ENCODE results near the gene PPP4R3C.
"Not testable (repeated sequence)": the region's sequence is repeated elsewhere in the genome, so short reads cannot be mapped to it uniquely, and the experiment has no call there.

The PPP4R3C gene

DNA sequence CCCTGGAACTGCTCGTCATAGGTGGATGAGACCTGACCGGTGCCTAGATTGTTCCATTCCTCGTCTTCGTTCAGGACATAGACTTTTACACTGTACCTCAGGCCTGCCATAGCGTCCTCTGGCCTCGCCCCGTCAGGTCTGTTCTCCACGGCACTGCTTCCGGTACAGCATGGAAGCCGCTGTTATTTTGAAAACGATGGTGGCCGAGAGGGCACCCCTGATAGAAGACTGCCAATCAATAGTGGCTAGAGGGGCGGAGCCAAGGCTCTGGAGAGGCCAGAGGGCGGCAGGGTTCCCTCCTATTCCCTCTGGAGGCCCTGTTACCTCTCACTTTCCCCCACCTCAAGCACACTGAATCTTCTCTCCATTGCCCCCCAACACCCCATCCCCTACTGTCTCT is at the start of gene PPP4R3C:
TSS of gene PPP4R3C (minus strand) at position 155 of the 400 bp plus-strand sequence. CDS start at position 110, 45 bp downstream.
- H3K27ac ChIP-seq (ENCODE audit: low read depth in 2 of 2, low read length in 2 of 2): no peak within 1 kb of the TSS
- H3K9ac ChIP-seq (ENCODE audit: low read depth in 1 of 2, low read length in 2 of 2): no peak within 1 kb of the TSS
- no peaks in the 10 kb centered on the region for H3K36me3 ChIP-seq (ENCODE audit: control insufficient read depth in 2 of 2, insufficient read depth in 2 of 2, low read length in 2 of 2)
- no peak within 1 kb of the TSS for H3K4me3 ChIP-seq (ENCODE audit: low read length in 2 of 2)
- no peaks in the 10 kb centered on the region for H3K27me3 ChIP-seq (ENCODE audit: control insufficient read depth in 2 of 2, insufficient read depth in 2 of 2, low read length in 2 of 2)
- no peaks in the 10 kb centered on the region for H3K4me1 ChIP-seq (ENCODE audit: control insufficient read depth in 2 of 2, insufficient read depth in 2 of 2, low read length in 2 of 2)
- H3K9me3 ChIP-seq (ENCODE audit: control insufficient read depth in 2 of 2, low read length in 2 of 2): no peaks in the 10 kb centered on the region

DNA sequence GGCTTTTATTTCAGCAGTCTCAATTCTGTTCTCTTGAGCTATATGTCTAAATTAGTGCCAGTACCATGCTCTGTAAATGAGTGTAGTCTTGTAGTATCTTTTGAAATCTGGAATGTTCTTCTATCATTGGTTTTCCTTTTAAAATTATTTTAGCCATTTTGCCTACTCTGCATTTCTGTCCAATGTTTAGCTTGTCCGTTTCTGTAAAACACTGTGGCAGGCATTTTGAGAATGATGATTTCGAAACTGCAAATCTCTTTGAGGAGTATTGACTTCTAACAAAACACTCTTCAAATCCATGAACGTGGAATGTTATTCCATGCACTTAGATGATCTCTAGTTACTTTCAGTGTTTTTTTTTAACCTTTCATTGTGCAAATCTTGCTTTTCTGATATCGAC is 28.3 kb upstream of the PPP4R3C start:
- H3K36me3 ChIP-seq (ENCODE audit: control insufficient read depth in 2 of 2, insufficient read depth in 2 of 2, low read length in 2 of 2): no peaks in the 10 kb centered on the region
- H3K27ac ChIP-seq (ENCODE audit: low read depth in 2 of 2, low read length in 2 of 2): no peak overlapping the region
- no peak overlapping the region for H3K9ac ChIP-seq (ENCODE audit: low read depth in 1 of 2, low read length in 2 of 2)

DNA sequence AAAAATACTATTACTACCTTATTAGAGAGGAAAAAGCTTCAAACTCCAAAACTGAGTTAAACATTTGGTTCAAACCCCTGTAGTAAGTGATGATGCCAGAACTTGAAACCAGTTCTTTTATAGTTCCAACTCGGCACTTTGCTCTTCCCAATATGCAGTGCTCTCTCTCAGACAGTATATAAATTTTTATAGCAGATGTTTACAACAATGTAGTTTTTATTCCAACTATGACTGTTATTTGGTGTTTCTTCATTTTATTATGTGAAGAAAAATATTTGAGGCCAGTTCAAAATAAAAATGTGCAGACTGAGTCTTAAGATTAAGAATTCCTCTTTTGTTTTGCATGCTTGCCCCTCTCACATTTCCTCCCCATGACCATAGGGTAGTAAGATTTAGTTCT is 2.9 kb upstream of the PPP4R3C start:
- H3K27ac ChIP-seq (ENCODE audit: low read depth in 2 of 2, low read length in 2 of 2): no peak overlapping the region
- H3K4me1 ChIP-seq (ENCODE audit: control insufficient read depth in 2 of 2, insufficient read depth in 2 of 2, low read length in 2 of 2): no peaks in the 10 kb centered on the region
- H3K9ac ChIP-seq (ENCODE audit: low read depth in 1 of 2, low read length in 2 of 2): no peak overlapping the region
- no peak overlapping the region for H3K4me3 ChIP-seq (ENCODE audit: low read length in 2 of 2)
- H3K9me3 ChIP-seq (ENCODE audit: control insufficient read depth in 2 of 2, low read length in 2 of 2): no peaks in the 10 kb centered on the region
- no peaks in the 10 kb centered on the region for H3K27me3 ChIP-seq (ENCODE audit: control insufficient read depth in 2 of 2, insufficient read depth in 2 of 2, low read length in 2 of 2)
- H3K36me3 ChIP-seq (ENCODE audit: control insufficient read depth in 2 of 2, insufficient read depth in 2 of 2, low read length in 2 of 2): no peaks in the 10 kb centered on the region

More for the DNA sequence above, 28.3 kb upstream of the PPP4R3C start:
- Histone ChIP-seq H3K9me3 (ENCODE audit: control insufficient read depth in 2 of 2, low read length in 2 of 2) (no peaks in the 10 kb centered on the region), H3K27me3 (ENCODE audit: control insufficient read depth in 2 of 2, insufficient read depth in 2 of 2, low read length in 2 of 2) (no peaks in the 10 kb centered on the region), H3K4me1 (ENCODE audit: control insufficient read depth in 2 of 2, insufficient read depth in 2 of 2, low read length in 2 of 2) (no peaks in the 10 kb centered on the region), H3K4me3 (ENCODE audit: low read length in 2 of 2) (no peak overlapping the region)

DNA sequence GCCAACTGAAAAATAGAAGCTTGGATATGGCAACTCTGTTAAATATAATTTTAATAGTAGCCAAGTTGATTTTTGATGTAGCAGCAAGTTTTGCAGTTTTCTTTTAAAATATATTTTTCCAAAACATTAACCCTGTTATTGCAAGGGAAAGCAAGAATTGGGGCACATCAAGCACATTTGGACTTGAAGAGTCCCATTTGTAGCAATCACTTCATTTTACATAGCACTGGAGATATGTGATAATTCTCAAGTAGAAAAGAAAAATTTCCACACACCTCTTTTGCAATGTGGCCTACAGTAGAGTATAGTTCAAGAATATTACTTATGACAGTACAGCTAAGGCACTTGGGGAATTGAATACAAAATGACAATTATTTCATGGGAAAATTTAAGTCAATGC is 1.9 kb upstream of the PPP4R3C start:
- no peaks in the 10 kb centered on the region for H3K4me1 ChIP-seq (ENCODE audit: control insufficient read depth in 2 of 2, insufficient read depth in 2 of 2, low read length in 2 of 2)
- no peak overlapping the region for H3K9ac ChIP-seq (ENCODE audit: low read depth in 1 of 2, low read length in 2 of 2)
- H3K27me3 ChIP-seq (ENCODE audit: control insufficient read depth in 2 of 2, insufficient read depth in 2 of 2, low read length in 2 of 2): no peaks in the 10 kb centered on the region
- no peak overlapping the region for H3K27ac ChIP-seq (ENCODE audit: low read depth in 2 of 2, low read length in 2 of 2)
- H3K4me3 ChIP-seq (ENCODE audit: low read length in 2 of 2): no peak overlapping the region
- H3K36me3 ChIP-seq (ENCODE audit: control insufficient read depth in 2 of 2, insufficient read depth in 2 of 2, low read length in 2 of 2): no peaks in the 10 kb centered on the region
- no peaks in the 10 kb centered on the region for H3K9me3 ChIP-seq (ENCODE audit: control insufficient read depth in 2 of 2, low read length in 2 of 2)

DNA sequence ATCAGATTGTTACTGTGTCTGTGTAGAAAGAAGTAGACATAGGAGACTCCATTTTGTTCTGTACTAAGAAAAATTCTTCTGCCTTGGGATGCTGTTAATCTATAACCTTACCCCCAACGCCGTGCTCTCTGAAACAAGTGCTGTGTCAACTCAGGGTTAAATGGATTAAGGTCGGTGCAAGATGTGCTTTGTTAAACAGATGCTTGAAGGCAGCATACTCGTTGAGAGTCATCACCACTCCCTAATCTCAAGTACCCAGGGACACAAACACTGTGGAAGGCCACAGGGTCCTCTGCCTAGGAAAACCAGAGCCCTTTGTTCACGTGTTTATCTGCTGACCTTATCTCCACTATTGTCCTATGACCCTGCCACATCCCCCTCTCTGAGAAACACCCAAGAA is 4.0 kb downstream of the PPP4R3C start:
- H3K27ac ChIP-seq (ENCODE audit: low read depth in 2 of 2, low read length in 2 of 2); H3K27me3 ChIP-seq (ENCODE audit: control insufficient read depth in 2 of 2, insufficient read depth in 2 of 2, low read length in 2 of 2); H3K9me3 ChIP-seq (ENCODE audit: control insufficient read depth in 2 of 2, low read length in 2 of 2); H3K36me3 ChIP-seq (ENCODE audit: control insufficient read depth in 2 of 2, insufficient read depth in 2 of 2, low read length in 2 of 2); H3K4me3 ChIP-seq (ENCODE audit: low read length in 2 of 2); H3K9ac ChIP-seq (ENCODE audit: low read depth in 1 of 2, low read length in 2 of 2); H3K4me1 ChIP-seq (ENCODE audit: control insufficient read depth in 2 of 2, insufficient read depth in 2 of 2, low read length in 2 of 2): not testable (repeated sequence)

DNA sequence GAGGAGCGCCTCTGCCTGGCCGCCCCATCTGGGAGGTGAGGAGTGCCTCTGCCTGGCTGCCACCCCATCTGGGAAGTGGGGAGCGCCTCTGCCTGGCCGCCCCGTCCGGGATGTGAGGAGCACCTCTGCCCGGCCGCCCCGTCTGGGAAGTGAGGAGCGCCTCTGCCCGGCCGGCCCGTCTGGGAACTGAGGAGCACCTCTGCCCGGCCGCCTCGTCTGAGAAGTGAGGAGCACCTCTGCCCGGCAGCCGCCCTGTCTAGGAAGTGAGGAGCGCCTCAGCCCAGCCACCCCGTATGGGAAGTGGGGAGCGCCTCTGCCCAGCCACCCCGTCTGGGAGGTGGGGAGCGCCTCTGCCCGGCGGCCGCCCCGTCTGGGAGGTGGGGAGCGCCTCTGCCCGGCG is 4.6 kb downstream of the PPP4R3C start:
- not testable (repeated sequence) for H3K27me3 ChIP-seq (ENCODE audit: control insufficient read depth in 2 of 2, insufficient read depth in 2 of 2, low read length in 2 of 2); H3K27ac ChIP-seq (ENCODE audit: low read depth in 2 of 2, low read length in 2 of 2); H3K9ac ChIP-seq (ENCODE audit: low read depth in 1 of 2, low read length in 2 of 2); H3K4me3 ChIP-seq (ENCODE audit: low read length in 2 of 2); H3K4me1 ChIP-seq (ENCODE audit: control insufficient read depth in 2 of 2, insufficient read depth in 2 of 2, low read length in 2 of 2); H3K36me3 ChIP-seq (ENCODE audit: control insufficient read depth in 2 of 2, insufficient read depth in 2 of 2, low read length in 2 of 2); H3K9me3 ChIP-seq (ENCODE audit: control insufficient read depth in 2 of 2, low read length in 2 of 2)

DNA sequence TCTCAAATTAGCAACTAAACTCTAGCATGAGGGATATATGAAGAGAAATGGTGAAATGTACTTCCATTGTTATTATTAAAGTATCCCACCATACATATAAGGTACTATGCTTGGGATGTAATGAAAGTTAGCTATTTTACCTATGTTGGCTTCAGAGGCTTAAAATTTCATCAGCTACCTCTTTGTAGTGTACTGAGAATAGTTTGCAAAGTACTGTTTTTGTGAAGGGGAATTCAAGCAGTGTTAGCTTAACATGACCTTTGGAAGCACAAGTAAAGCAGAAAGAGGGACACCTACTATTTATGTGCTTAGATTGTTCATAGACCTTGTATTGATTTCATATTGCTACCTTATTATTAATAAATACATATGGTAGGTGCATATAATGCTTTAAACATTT is 11.8 kb downstream of the PPP4R3C start:
- Histone ChIP-seq H3K27ac (ENCODE audit: low read depth in 2 of 2, low read length in 2 of 2) (no peak overlapping the region), H3K36me3 (ENCODE audit: control insufficient read depth in 2 of 2, insufficient read depth in 2 of 2, low read length in 2 of 2) (no peaks in the 10 kb centered on the region), H3K4me1 (ENCODE audit: control insufficient read depth in 2 of 2, insufficient read depth in 2 of 2, low read length in 2 of 2) (no peaks in the 10 kb centered on the region), H3K27me3 (ENCODE audit: control insufficient read depth in 2 of 2, insufficient read depth in 2 of 2, low read length in 2 of 2) (no peaks in the 10 kb centered on the region), H3K9ac (ENCODE audit: low read depth in 1 of 2, low read length in 2 of 2) (no peak overlapping the region), H3K9me3 (ENCODE audit: control insufficient read depth in 2 of 2, low read length in 2 of 2) (no peaks in the 10 kb centered on the region), H3K4me3 (ENCODE audit: low read length in 2 of 2) (no peak overlapping the region)

DNA sequence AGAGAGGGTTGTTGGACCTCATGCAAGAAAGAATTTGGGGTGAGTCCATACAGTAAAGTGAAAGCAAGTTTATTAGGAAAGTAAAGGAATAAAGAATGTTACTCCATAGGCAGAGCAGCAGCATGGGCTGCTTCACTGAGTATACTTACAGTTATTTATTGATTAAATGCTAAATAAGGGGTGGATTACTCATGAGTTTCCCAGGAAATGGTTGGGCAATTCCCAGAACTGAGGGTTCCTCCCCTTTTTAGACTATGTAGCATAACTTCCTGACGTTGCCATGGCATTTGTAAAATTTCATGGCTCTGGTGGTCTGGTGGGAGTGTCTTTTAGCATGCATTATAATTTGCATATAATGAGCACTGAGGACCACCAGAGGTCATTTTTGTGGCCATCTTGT is 16.7 kb downstream of the PPP4R3C start:
- Histone ChIP-seq H3K9ac (ENCODE audit: low read depth in 1 of 2, low read length in 2 of 2) (no peak overlapping the region), H3K4me1 (ENCODE audit: control insufficient read depth in 2 of 2, insufficient read depth in 2 of 2, low read length in 2 of 2) (no peaks in the 10 kb centered on the region), H3K27me3 (ENCODE audit: control insufficient read depth in 2 of 2, insufficient read depth in 2 of 2, low read length in 2 of 2) (no peaks in the 10 kb centered on the region), H3K36me3 (ENCODE audit: control insufficient read depth in 2 of 2, insufficient read depth in 2 of 2, low read length in 2 of 2) (no peaks in the 10 kb centered on the region), H3K9me3 (ENCODE audit: control insufficient read depth in 2 of 2, low read length in 2 of 2) (no peaks in the 10 kb centered on the region), H3K27ac (ENCODE audit: low read depth in 2 of 2, low read length in 2 of 2) (no peak overlapping the region), H3K4me3 (ENCODE audit: low read length in 2 of 2) (no peak overlapping the region)

DNA sequence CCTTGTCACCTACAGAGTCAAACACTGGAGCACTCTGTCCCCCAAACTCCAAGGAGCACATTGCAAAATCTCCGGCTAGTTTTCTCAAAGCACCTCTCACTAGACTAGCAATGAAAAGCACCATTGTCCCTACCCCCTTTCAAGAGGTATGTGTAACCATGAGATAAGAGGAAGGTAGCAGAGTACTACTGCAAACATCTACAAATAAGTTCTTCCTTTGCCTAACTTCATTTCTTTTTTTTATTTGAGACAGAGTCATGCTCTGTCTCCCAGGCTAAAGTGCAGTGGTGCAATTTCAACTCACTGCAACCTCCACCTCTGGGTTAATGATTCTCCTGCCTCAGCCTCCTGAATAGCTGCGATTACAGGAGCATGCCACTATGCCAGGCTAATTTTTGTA is 17.7 kb downstream of the PPP4R3C start:
- Histone ChIP-seq H3K4me1 (ENCODE audit: control insufficient read depth in 2 of 2, insufficient read depth in 2 of 2, low read length in 2 of 2) (no peaks in the 10 kb centered on the region), H3K9me3 (ENCODE audit: control insufficient read depth in 2 of 2, low read length in 2 of 2) (no peaks in the 10 kb centered on the region), H3K27ac (ENCODE audit: low read depth in 2 of 2, low read length in 2 of 2) (no peak overlapping the region)

DNA sequence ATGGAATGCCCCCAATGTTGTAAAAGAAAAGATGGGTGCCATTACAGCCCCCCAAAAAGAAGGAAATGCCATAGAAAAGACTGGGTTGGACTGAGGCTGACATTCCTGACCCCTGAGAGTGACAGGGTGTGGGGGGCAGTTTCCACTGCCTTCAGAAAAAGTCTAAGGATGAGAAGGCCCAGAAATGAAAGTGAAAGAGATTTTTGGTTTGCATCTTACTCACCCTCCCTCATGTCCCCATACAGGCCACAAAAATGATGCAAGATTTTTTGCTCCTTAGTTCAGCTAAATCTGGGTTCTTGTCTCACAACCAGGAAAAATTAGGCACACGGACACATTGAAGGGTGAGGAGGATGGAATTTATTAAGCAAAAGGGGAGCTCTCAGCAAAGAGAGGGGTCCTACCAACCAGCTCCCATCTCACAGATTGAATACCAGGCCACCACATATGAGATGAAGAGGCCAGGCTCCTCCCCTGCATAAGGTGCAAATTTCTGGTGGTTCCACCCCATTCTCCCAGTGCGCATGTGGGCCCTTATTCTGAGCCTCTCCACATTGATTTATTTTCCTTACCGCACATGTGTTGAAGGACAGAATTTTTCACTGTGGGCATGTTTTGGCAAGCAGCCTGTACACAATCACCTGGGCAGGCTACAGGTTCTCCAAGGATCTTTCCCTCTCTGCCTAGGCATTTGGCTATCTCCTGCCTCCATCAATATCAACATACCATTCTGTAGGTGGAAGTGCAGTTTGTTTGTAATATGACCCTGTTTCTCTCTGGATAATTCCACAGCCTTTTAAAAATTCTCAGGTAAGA is 18.8 kb downstream of the PPP4R3C start:
- H3K27ac ChIP-seq (ENCODE audit: low read depth in 2 of 2, low read length in 2 of 2): no peak overlapping the region
- no peaks in the 10 kb centered on the region for H3K36me3 ChIP-seq (ENCODE audit: control insufficient read depth in 2 of 2, insufficient read depth in 2 of 2, low read length in 2 of 2)
- H3K4me3 ChIP-seq (ENCODE audit: low read length in 2 of 2): no peak overlapping the region
- H3K4me1 ChIP-seq (ENCODE audit: control insufficient read depth in 2 of 2, insufficient read depth in 2 of 2, low read length in 2 of 2): no peaks in the 10 kb centered on the region
- no peaks in the 10 kb centered on the region for H3K9me3 ChIP-seq (ENCODE audit: control insufficient read depth in 2 of 2, low read length in 2 of 2)
- H3K27me3 ChIP-seq (ENCODE audit: control insufficient read depth in 2 of 2, insufficient read depth in 2 of 2, low read length in 2 of 2): no peaks in the 10 kb centered on the region
- H3K9ac ChIP-seq (ENCODE audit: low read depth in 1 of 2, low read length in 2 of 2): no peak overlapping the region

More for the DNA sequence above, 17.7 kb downstream of the PPP4R3C start:
- no peaks in the 10 kb centered on the region for H3K27me3 ChIP-seq (ENCODE audit: control insufficient read depth in 2 of 2, insufficient read depth in 2 of 2, low read length in 2 of 2)
- H3K36me3 ChIP-seq (ENCODE audit: control insufficient read depth in 2 of 2, insufficient read depth in 2 of 2, low read length in 2 of 2): no peaks in the 10 kb centered on the region
- H3K9ac ChIP-seq (ENCODE audit: low read depth in 1 of 2, low read length in 2 of 2): no peak overlapping the region
- H3K4me3 ChIP-seq (ENCODE audit: low read length in 2 of 2): no peak overlapping the region

Data from mucosa of rectum (tissue), 2 donors.